NAMALWA (cell line): ENCODE results near the gene TLCD3A.
"Not testable (repeated sequence)": the region's sequence is repeated elsewhere in the genome, so short reads cannot be mapped to it uniquely, and the experiment has no call there.

ENCODE experiments used
- DNase-seq: peaks from one replicate; pipeline ENCODE4 v3.0.0-alpha.2; 2015; ENCODE audit warnings: low spot score

The TLCD3A gene

DNA sequence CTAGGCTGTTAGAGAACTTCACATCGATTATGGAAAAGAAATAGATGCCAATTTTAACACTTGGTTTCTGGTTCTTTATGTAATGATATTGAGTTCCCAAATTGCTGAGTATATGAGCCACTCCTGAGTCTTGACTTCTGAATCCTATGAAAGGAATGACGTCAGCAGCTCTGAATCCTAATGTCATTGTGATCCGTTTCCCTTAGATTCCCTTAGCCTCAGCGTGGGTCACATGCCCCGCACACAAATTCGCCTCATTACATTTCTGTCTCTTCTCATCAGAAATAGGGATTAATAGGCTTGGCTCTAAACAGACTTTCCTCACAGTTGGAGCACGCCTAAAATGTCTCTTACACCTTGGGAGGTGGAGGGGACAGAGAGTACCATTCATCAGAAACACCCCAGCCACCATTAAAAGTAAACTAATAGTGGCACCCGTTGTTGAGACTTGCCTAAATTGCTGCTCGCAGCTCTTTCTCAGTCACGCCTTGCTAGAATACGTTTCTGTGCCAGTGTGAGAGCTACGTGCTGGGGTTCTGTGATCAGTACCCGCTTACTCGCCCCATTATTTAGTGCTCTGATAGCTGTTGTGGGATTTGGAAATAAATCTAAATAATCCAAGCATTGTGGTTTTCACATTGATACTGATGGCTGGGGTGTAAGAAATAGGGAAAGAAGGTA, 56.9 kb downstream of the TLCD3A start:
- DNase-seq = no peak

DNA sequence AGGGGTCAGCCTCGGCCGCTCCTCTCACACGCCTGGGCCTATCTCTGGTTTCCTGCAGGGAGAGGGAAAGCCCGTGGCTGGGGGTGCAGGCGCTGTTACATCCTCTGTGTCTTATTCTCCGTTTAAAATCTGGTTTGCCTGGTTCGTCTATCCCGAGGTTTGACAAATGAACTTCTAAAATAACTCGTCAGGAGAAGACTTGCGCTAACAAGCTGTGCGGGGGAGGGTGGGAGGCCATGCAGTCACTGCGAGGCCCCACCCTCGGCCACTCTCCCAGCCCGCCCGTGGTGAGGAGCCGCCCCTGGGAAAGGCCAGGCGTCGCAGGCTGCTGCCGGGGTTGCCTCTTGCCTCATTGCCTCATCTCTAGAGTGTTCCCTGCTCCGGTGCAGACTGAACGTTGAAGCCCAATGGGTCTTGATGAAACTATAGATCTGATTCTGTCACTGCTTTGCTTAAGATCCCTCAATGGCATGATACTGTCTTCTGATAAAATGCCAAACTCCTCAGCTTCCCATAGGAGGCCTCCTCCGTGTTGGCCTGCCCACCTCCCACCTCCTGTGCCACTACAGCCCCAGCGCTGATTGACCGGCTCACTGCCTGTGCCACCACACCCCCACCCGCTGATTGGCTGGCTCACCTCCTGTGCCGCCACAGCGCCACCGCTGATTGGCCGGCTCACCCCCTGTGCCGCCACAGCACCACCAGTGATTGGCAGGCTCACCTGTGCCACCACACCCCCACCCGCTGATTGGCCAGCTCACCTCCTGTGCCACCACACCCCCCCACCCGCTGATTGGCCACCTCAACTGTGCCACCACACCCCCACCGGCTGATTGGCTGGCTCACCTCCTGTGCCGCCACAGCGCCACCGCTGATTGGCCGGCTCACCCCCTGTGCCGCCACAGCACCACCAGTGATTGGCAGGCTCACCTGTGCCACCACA, 57.8 kb downstream of the TLCD3A start:
- DNase-seq = not testable (repeated sequence)

DNA sequence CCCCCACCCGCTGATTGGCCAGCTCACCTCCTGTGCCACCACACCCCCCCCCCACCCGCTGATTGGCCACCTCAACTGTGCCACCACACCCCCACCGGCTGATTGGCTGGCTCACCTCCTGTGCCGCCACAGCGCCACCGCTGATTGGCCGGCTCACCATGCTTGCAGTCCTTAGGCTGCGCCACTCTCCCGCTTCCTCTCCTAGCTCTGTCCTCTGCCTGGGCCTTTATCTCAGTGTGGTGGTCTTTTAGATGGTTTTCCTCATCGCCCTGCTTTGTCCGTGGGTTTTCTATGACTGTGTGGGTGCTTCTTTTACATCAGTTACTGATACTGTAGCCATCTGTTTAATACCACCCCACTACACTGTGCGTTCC, 58.5 kb downstream of the TLCD3A start:
- DNase-seq = not testable (repeated sequence)

DNA sequence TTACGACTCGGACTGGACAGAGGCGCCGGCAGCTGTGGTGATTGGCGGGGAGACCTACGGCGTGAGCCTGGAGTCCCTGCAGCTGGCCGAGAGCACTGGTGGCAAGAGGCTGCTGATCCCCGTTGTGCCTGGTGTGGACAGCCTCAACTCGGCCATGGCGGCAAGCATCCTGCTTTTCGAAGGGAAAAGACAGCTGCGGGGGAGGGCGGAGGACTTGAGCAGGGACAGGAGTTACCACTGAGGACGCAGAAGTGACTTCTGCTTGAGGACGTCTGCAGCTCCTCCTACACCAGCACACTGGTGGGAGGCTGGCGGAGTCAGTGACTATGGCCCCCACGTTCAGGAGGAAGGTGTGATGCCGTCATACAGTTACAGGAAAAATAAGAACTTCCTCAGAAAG, 59.4 kb downstream of the TLCD3A start:
- DNase-seq = no peak

- DNase-seq = no peak
These were observed 59.9 kb downstream of the TLCD3A start for GRCh38 chr17:792277-792676.
